ENCODE results near the gene BRME1. TPM values are rescaled to one million over a fixed set of nuclear protein-coding genes. Genes with fewer than 3 reads are reported as not detected.
"Not testable (repeated sequence)": the region's sequence is repeated elsewhere in the genome, so short reads cannot be mapped to it uniquely, and the experiment has no call there.

Gene BRME1
- total RNA-seq, 4 donors from 2014 or later, result 0.42 to 1.1 (median 0.78) TPM

- DNase-seq (ENCODE audit: extremely low spot score), result no peak
- TF ChIP-seq POLR2A (IDR thresholded peaks at IDR 0.05; ENCODE audit: low read depth), result no peak
- TF ChIP-seq POLR2AphosphoS5 (IDR thresholded peaks at IDR 0.05), result no peak
- TF ChIP-seq CTCF (IDR thresholded peaks at IDR 0.05), result no peak
- TF ChIP-seq EP300 (IDR thresholded peaks at IDR 0.05), result no peak
- Histone ChIP-seq H3K27me3 (no peaks in the 10 kb centered on the region), H3K36me3 (peaks cover 46 to 97% (median 95%) of the 10 kb centered on the region in 4 donors), H3K9me3 (peaks cover 0 to 5% (median 2%) of the 10 kb centered on the region in 4 donors), H3K4me3 (no peak overlapping the region), H3K27ac (replicated peaks in 1 of 4) (no peak overlapping the region), H3K4me1 (peaks cover 0 to 5% (median 0%) of the 10 kb centered on the region in 4 donors)
- intact Hi-C loops (cut with DNase I), result no loop called here
- WGBS, result 97% methylated on average over 14 of the region's 28 CpGs
Measured at GRCh38 chr19:13923194-13923987, 17.5 kb upstream of the BRME1 start.

- peaks cover 49 to 96% (median 91%) of the 10 kb centered on the region in 4 donors for H3K36me3 ChIP-seq
- intact Hi-C loops (cut with DNase I), result not testable (repeated sequence)
Measured at GRCh38 chr19:13922118-13922517, 16.2 kb upstream of the BRME1 start.

GRCh38 chr19:13920940-13921747 lies 15.2 kb upstream of the BRME1 start:
- no peaks in the 10 kb centered on the region for H3K4me1 ChIP-seq
- peaks cover 47 to 96% (median 88%) of the 10 kb centered on the region in 4 donors for H3K36me3 ChIP-seq
- no peaks in the 10 kb centered on the region for H3K27me3 ChIP-seq
- no peak for TF ChIP-seq POLR2AphosphoS5 (IDR thresholded peaks at IDR 0.05)
- TF ChIP-seq POLR2A (IDR thresholded peaks at IDR 0.05; ENCODE audit: low read depth), result no peak
- no peak for TF ChIP-seq EP300 (IDR thresholded peaks at IDR 0.05)
- no peak for TF ChIP-seq CTCF (IDR thresholded peaks at IDR 0.05)
- H3K9me3 ChIP-seq, result peaks cover 0 to 5% (median 2%) of the 10 kb centered on the region in 4 donors
- 86% methylated on average over 1 of the region's 2 CpGs for WGBS
- DNase-seq (ENCODE audit: extremely low spot score), result no peak
- H3K4me3 ChIP-seq, result no peak overlapping the region
- H3K27ac ChIP-seq (replicated peaks in 1 of 4), result no peak overlapping the region
- intact Hi-C loops (cut with DNase I), result no loop called here

More at GRCh38 chr19:13922118-13922517, 16.2 kb upstream of the BRME1 start:
- WGBS, result 95% methylated on average over 6 of the region's 6 CpGs
- not testable (repeated sequence) for DNase-seq (ENCODE audit: extremely low spot score); H3K9me3 ChIP-seq; H3K27ac ChIP-seq (replicated peaks in 1 of 4); H3K4me1 ChIP-seq; H3K27me3 ChIP-seq; H3K4me3 ChIP-seq

GRCh38 chr19:13920524-13920923 lies 14.6 kb upstream of the BRME1 start:
- H3K36me3 ChIP-seq, result peaks cover 52 to 99% (median 90%) of the 10 kb centered on the region in 4 donors
- TF ChIP-seq POLR2A (IDR thresholded peaks at IDR 0.05; ENCODE audit: low read depth), result no peak
- intact Hi-C loops (cut with DNase I), result no loop called here
- H3K4me3 ChIP-seq, result no peak overlapping the region
- H3K9me3 ChIP-seq, result peaks cover 0 to 5% (median 2%) of the 10 kb centered on the region in 4 donors
- no peaks in the 10 kb centered on the region for H3K27me3 ChIP-seq
- 98% methylated on average over 11 of the region's 11 CpGs for WGBS
- no peak overlapping the region for H3K27ac ChIP-seq (replicated peaks in 1 of 4)
- no peak for DNase-seq (ENCODE audit: extremely low spot score)
- no peaks in the 10 kb centered on the region for H3K4me1 ChIP-seq

GRCh38 chr19:13918726-13919411 lies 13.0 kb upstream of the BRME1 start:
- whole genome bisulfite sequencing, result 87% methylated on average over 12 of the region's 34 CpGs
- DNase-seq (ENCODE audit: extremely low spot score), result no peak
- no peaks in the 10 kb centered on the region for H3K4me1 ChIP-seq
- no peak for TF ChIP-seq POLR2AphosphoS5 (IDR thresholded peaks at IDR 0.05)
- TF ChIP-seq CTCF (IDR thresholded peaks at IDR 0.05), result no peak
- no peak for TF ChIP-seq POLR2A (IDR thresholded peaks at IDR 0.05; ENCODE audit: low read depth)
- TF ChIP-seq EP300 (IDR thresholded peaks at IDR 0.05), result no peak
- H3K27ac ChIP-seq (replicated peaks in 1 of 4), result no peak overlapping the region
- H3K27me3 ChIP-seq, result no peaks in the 10 kb centered on the region
- H3K36me3 ChIP-seq, result peaks cover 63 to 99% (median 91%) of the 10 kb centered on the region in 4 donors
- intact Hi-C loops (cut with DNase I), result no loop called here
- peaks cover 0 to 5% (median 2%) of the 10 kb centered on the region in 4 donors for H3K9me3 ChIP-seq
- no peak overlapping the region for H3K4me3 ChIP-seq

Measured in esophagus muscularis mucosa (tissue), 4 donors.